GM19193 (cell line): ENCODE results near the gene DLG2.

Source experiments
- POLR2A ChIP-seq: IDR thresholded peaks from 4 replicates; pipeline ENCODE4 v1.6.1; 2011; ENCODE audit not compliant: insufficient read depth, insufficient read length; ENCODE audit errors: extremely low read depth

Gene DLG2

DNA sequence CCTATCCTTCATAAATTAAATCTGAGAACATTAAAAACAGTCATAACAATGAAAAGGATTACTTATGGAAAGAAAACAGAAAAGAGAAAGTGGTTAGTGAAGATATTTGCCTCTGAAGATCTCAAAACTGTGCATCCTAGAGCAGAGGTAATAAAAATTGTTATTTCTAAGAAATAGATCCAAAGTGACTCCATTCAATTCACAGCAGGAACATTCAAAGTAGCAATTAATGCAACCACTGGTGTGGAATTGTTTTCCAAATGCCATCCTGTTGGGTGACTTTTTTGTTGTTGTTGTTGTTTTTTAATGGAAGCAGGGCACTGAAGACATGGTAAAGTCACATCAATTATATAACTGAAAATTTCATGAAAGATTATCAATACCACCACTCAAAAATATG, 1201.5 kb downstream of the DLG2 start:
- TF ChIP-seq POLR2A: no peak

DNA sequence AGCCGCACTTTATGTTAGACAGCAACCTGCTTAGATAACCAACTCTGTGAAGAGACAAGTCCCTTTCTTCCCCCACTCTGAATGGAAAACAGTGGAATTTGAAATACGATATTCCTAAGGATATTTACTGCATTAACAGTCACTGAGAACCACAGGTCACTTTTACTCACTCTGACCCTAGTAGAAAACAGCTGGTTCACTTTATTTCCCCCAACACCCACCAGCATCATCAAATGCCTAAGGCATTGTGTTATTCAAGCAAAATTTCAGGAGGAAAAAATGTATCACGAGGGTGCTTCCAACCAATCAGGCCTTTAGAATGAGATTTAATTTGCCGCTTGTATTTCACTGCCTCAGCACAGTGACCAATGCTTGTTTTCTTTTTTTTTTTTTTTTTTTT, 1206.9 kb downstream of the DLG2 start:
- TF ChIP-seq POLR2A: no peak

DNA sequence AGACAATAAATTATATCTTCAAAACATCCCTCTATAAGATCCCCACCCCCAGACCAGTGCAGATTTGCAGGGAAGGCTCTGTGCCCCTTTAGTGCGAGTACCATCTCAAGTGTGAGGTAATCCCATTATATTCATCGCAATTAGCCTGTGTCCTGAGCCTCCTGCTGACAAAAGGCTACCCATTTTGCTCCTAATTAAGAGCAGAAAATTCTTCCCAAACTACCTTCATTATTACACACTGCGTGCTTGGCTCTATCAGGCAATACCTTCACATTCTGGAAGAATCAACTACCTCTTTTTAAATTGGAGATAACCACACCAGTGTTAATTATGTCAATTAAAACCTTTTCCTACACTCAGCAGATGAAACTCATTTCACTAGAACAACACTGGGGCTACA, 1207.5 kb downstream of the DLG2 start:
- no peak for TF ChIP-seq POLR2A

DNA sequence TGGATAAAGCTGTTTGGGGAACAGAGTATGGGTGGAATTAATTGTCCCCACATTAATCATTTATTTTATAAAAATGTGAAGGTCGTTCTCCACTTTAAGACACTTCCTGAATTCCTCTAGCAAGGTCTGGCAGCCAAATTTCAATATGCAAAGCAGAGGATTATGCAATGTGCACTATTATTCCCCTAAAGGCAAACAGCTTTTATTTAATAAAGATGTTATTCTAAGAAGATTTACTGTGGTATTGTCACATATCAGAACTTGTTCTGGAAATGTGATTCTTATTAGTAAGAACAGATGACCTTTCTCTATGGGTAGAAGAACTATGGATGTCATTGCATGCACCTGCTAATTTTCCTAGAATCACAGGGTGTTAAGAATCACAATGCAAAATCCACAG, 1212.2 kb downstream of the DLG2 start:
- no peak for TF ChIP-seq POLR2A

- no peak for TF ChIP-seq POLR2A
Measured at GRCh38 chr11:84413549-84413948, 1213.6 kb downstream of the DLG2 start.

- TF ChIP-seq POLR2A: no peak
Measured at GRCh38 chr11:84412862-84413261, 1214.3 kb downstream of the DLG2 start.

- no peak for TF ChIP-seq POLR2A
Measured at GRCh38 chr11:84408946-84409411, 1218.2 kb downstream of the DLG2 start.

DNA sequence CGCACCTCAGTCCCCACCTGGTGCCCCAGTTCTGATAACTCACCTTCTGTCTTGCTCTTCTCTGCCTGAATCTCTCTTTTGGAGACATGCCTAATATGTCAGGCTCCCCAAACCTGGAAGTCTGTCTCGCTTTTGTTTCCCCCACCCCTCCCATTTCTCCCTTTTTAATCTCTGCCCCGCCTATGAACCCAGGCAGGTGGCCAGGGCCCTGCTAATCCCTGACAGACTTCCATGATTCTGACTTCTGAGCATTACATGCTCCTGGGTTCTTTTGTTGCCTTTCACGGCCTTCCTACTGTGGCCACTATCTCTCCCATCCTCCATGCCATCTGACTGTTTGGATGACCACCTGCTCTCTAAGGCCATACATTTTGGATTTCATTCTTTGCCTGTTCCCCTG, 1220.1 kb downstream of the DLG2 start:
- TF ChIP-seq POLR2A: no peak

- no peak for TF ChIP-seq POLR2A
Measured at GRCh38 chr11:84398017-84398626, 1229.0 kb downstream of the DLG2 start.

DNA sequence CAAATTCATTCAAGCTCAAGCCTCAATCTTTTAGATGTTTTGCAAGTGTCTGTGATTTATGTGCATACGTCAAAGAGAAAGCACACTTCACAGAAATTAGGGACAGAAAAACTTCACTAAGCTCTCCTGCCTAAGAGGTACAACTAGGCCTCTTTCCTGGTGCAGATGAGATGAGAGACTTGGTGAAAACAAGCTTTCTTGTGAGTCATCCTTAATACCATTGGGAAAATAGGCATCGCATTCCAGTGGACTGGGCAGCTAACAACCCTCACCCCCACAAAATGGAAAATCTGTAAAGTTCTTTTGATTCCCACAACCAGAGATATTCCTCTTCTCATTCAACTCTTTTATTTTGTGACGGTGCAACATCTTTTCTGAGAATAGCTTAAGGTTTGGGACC, 1230.6 kb downstream of the DLG2 start:
- no peak for TF ChIP-seq POLR2A

DNA sequence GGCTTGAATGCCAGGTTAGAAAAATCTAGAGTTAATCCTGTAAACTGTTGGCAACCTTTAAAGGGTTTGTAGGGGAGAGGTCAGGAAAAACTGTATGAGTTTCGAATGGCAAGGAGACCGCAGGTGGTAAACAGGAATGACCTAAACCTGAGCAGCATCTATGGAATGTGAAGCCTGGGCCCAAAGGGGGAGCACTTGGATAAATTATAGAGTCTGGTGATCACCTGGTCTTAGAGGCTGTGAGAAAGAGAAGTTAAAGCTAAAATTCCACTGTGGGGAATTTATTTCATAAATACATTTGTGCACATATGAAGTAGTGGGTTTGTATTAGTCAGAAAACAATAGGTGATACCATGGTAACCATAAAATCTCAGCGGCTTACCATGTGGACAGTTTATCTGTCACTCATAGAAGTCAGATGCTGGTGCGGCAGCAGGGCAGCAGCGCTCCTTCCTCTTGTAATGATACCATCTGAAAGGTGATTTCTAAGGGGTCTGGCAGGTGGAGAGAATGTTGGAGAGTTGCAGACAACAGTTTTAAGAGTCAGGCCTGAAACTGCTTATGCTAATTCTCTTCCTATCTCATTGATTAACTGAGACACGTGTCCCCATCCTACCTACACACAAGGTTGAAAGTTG, 1236.6 kb downstream of the DLG2 start:
- TF ChIP-seq POLR2A: no peak

DNA sequence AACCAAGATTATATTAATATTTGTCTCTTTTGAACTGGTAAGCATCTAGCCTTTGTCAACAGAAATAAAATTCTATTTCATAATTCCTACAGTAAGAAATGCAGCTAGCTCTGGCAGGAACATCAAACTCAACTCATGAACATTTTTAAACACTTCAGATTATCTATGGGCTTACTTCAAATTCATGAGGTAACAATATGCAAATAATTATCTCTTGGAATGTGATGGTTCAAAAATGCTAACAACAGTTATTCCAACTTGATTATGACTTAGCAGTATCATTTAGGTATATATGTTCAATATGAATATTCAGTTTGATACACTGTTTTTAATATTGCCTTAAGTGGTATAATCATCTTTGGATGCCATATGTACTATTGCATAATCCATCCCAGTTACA, 1237.4 kb downstream of the DLG2 start:
- no peak for TF ChIP-seq POLR2A

DNA sequence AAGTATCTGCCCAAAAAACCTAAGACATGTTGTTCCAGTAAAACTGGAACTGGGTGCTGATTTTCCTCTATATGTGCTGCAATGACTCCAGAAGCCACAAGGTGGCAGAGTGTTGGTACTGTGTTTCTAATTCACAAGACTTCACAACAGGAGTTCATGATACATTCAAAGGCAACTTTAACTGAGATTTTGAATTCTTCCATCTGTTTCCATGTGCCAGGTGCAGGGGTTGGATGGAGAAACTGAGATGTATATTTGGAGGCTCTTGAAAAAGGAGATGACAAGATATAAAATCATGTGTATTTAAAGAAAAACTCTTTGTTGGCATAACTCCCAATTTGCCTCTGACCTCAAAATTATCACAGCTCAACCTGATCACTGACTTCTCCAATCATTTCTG, 1242.4 kb downstream of the DLG2 start:
- no peak for TF ChIP-seq POLR2A

DNA sequence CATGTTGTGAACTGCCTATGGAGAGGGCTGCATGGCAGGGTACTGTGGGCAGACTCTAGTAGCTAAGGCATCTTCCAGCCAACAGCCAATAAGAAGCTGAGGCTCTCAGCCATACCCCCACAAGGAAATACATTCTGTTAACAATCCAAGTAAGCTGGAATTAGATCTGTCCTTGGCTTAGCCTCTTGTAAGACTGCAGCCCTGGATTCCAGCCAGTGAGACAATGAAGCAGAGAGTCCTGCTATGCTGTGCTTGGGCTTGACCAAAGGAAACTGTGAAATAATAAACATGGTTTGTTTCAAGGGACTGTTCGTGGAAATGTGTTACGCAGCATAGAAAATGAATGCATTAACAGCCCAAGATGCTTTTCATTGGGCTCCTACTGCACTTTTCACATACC, 1243.6 kb downstream of the DLG2 start:
- no peak for TF ChIP-seq POLR2A

GRCh38 chr11:84381666-84382065, 1245.5 kb downstream of the DLG2 start:
- TF ChIP-seq POLR2A: no peak

DNA sequence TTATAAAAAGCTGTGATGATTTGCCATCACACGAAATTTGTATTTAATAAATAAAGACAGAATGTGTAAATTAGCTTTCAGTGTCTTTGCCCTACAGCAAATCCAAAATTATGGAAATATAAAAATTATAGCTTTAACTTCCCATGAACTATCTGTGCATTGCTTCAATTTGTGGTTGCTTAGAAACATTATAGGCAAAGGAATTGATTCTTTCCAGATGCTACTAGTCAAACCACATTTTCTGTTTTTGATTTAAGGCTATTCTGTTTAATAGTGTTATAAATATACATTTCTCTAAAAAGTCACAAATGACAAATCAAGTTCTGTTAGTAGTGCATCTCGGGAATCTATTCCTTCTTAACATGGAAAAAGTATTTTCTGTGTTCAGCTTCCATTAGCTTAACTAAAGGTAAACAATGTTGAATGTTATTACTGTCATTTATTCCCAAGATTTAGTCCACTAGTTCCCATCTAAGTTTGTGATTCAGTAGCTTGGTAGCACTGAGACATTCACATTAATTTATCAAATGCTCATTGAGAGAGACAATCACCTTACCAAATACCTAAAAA, 1254.7 kb downstream of the DLG2 start:
- no peak for TF ChIP-seq POLR2A
